Stimulated activated CD4-positive, alpha-beta T cell treated with anti-CD3 and anti-CD28 coated beads, Interleukin-15, amount 100 ng/mL, for 1 hour (primary cell): Measurements from ENCODE around the gene OR3A3.
"Not testable (repeated sequence)": the region's sequence is repeated elsewhere in the genome, so short reads cannot be mapped to it uniquely, and the experiment has no call there.

Experiments used
- DNase-seq, 2 donors: peaks; one replicate each; pipeline ENCODE4 v3.0.0-alpha.2; 2020; ENCODE audit warnings: low read depth in 1 of 2, low spot score in 1 of 2

The OR3A3 gene

DNA sequence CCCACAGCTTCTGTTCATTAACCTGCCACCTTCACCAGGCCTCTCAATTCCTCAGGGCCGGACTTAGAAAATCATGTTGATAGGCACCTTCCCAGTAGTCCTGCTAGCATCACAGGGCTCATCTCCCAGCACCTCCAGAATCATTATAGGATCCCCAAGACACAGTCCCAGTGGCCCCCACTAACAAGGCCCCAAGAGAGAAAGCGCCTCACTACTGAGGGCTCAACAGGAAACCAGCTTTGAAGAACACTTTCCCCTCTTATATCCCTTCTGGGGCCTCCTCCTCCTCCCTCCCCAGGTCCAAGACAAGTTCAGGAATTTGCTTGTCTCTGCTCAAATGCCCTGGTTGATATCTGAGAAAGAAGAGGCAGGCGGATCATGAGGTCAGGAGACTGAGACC is at the start of gene OR3A3:
OR3A3 (plus strand) TSS at position 301 of the 400 bp plus-strand sequence.
- DNase-seq: no peak

DNA sequence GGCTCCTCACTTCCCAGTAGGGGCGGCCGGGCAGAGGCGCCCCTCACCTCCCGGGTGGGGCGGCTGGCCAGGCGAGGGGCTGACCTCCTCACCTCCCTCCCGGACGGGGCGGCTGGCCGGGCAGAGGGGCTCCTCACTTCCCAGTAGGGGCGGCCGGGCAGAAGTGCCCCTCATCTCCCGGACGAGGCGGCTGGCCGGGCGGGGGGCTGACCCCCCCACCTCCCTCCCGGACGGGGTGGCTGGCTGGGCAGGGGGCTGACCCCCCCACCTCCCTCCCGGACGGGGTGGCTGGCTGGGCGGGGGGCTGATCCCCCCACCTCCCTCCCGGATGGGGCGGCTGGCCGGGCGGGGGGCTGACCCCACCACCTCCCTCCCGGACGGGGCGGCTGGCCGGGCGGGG is 40.0 kb upstream of the OR3A3 start:
- DNase-seq: not testable (repeated sequence)

DNA sequence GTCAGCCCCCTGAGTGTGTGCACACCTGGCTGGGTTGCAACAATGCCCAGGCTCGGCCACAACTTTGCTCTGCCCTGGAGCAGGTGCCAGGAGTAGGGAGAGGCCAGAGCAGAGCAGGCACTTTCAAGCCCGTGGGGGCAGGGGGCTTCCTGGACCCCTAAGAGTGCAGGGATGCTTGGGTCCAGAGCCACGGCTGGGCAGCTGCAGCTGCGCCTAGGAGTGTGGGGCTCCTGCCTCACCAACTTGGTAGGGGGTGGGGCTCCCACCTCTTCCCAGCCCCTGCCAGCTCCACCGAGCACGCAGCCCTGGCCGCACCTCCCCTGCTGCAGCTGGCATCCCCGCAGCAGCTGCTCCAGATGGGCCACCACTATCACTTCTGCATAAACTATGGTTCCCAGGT is 32.8 kb upstream of the OR3A3 start:
- no peak for DNase-seq

DNA sequence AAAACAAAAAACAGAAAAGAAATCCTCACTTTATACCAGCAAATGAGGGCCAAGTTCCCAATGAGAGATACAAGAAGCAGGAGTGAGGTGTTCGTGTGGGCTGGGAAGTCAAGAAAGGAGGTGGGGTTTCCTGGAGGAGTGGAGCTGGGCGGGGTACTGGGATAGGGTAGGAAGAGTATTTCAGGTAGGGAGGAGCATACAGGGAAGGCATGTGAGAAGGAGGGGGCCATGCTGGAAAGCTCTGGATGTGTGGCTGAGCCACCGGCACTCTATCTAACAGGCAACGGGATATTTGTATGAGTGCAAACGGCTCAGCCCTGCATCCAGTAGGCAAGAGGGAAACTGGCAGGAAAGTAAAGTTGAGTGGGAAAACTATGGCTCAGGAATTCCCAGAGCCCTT is 29.2 kb upstream of the OR3A3 start:
- DNase-seq: no peak

DNA sequence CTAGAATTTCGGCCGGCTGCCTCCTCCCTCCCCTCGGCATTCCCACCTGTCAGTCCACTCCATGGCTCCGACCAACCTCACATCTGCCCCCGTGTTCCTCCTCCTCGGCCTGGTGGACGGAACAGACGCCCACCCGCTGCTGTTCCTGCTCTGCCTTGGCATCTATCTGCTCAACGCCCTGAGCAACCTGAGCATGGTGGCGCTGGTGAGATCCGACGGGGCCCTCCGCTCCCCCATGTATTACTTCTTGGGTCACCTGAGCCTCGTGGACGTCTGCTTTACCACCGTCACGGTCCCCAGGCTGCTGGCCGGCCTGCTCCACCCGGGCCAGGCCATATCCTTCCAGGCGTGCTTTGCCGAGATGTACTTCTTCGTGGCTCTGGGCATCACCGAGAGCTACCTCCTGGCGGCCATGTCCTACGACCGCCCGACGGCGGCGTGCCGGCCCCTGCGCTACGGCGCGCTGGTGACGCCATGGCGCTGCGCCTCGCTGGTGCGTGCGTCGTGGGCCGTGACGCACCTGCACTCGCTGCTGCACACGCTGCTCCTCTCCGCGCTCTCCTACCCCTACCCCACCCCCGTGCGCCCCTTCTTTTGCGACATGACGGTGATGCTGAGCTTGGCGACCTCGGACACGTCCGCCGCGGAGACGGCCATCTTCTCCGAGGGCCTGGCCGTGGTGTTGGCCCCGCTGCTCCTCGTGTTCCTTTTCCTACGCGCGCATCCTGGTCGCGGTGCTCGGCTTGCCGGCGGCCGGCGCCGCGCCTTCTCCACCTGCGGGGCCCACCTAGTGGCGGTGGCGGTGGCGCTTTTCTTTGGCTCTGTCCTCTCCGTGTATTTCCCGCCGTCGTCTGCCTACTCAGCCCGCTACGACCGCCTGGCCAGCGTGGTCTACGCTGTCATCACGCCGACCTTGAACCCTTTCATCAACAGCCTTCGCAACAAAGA is 25.0 kb upstream of the OR3A3 start, which contains the start of gene OR3A2:
OR3A2 (minus strand) TSS at position 440 of the 948 bp plus-strand sequence.
- DNase-seq: peak in 1 of 2 donors; percentile 13

DNA sequence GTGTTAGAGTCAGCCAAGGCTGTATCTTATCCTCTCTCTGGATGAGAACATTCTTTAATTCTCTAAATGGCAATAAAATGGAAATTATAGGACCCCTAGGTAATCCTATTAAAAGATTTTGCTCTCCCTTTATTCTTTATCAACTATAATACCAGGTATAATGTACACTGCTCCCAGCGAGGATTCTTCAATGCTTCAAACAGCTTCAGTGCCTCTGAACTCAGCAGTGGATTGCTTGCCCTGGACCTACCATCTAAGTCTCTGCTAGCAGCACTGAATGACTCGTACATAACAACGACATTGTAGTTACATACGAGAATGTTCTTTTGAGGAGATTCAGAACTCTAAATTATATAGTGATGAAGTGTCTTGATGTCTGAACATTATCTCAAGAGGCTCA is 21.4 kb upstream of the OR3A3 start:
- no peak for DNase-seq

DNA sequence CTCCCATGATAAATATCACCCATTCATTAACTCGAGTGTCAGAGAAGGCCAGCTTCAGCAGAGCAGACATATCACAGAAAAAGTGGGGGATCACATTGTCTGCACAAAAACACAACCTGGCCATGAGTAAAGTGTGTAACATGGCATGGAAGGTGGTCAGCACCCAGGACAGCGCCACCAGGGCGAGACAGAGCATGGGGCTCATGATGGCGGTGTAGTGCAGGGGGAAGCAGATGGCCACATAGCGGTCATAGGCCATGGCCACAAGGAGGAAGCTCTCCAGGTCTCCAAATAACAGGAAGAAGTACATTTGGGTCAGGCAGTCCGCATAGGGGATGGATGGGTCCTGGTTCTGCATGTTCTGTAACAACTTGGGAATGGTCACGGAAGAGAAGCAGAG is 13.4 kb upstream of the OR3A3 start:
- DNase-seq: not testable (repeated sequence)

DNA sequence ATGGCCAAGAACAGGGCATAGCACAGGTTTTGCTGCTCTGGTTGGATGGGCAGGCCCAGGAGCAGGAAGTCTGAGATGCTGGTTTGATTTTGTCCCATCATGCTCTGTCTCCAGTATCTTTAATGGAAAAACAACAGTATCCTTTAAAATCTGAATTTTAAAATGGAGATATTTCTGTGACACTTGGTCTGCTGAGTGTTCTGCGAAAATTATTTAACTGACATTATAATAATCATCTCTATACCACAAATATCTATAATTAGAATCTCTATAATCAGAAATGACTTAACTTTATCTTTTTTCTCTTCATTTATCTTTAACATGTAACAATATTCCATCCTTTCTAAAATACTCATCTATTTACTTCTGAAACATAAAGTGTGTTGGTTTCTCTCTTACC is 12.9 kb upstream of the OR3A3 start, which contains the start of gene OR1E1:
OR1E1 (minus strand) TSS at position 101 of the 400 bp plus-strand sequence; CDS start at position 101, 0 bp downstream.
- no peak for DNase-seq

DNA sequence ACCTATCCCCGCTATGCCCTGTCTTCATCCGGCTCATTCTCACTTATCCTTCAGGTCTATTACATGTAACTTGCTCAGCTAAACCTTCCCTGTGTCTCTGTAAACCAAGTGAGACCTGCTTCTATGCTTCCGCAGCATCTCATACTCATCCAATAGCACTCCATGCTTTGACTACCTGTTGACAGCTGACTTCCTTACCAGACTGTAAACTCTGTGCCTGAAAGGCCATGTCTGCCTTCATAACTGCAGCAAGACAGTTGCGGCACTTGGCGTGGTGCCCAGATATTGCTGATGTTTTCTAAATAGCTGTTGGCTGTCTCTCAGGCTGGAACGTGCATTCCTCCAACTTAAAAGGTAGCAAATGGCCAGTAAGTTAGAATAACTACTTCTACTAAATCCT is 11.1 kb upstream of the OR3A3 start:
- no peak for DNase-seq

DNA sequence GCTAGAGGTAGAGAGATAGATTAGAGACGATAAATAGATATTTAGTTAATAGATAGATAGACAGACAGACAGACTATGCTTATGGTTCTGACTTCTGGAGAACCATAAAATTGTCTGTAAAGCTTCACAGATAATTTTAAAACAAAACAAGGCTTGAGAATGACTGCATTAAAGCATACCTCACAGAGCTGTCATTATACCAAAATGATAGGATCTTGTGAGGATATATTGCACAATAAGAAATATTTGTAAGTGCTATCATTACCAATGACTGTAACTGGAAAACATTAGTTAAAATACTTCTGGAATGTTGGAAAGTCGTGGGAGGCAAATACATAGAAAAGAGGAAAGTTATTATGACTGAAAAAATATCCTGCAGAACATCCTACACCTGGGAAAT is 9.4 kb upstream of the OR3A3 start:
- no peak for DNase-seq

DNA sequence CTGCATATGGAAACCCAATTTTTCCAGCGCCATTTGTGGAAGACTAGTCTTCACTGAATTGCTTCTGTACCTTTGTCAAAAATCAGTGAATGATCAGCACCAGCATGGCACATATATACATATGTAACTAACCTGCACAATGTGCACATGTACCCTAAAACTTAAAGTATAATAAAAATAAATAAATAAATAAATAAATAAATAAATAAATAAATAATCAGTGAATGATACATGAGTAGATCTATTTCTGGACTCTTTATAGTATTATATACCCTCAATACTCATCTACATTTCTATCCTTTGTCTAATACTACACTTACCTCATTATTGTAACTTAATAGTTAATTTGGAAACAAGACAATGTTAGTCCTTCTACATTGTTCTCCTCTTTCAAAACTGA is 7.3 kb upstream of the OR3A3 start:
- not testable (repeated sequence) for DNase-seq

DNA sequence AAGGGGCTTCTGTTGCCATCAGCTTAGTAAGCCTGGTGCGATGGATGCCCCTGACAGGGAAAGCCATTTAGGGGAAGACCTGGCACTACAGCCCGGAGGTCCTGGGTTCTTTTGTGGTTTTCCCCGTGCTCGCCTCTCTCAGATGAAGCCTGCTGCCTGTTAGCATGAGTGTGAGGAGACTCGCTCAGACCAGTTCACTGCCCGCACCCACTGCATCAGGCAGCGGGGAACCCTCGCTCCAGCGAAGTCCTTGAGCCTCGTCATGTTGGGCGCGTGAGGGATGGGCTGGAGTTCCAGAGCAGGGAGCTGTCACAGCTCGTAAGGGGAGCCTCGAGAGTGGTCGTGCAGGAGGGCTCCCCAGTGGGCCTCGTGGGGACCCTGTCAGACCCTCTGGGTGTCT is 1.0 kb downstream of the OR3A3 start:
- not testable (repeated sequence) for DNase-seq

DNA sequence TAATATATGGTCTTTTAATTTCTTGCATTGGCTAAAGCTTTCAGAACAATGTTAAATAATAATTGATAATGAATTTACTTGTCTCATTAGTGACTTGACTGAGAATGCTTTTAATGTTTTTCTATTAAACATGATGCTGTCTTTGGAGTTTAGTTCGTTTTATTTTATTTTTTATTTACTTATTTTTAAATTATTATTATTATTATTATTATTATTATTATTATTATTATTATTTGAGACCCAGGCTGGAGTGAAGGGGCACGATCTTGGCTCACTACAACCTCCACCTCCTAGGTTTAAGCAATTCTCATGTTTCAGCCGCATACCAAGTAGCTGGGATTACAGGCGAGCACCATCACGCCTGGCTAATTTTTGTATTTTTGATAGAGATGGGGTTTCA is 4.4 kb downstream of the OR3A3 start:
- no peak for DNase-seq

DNA sequence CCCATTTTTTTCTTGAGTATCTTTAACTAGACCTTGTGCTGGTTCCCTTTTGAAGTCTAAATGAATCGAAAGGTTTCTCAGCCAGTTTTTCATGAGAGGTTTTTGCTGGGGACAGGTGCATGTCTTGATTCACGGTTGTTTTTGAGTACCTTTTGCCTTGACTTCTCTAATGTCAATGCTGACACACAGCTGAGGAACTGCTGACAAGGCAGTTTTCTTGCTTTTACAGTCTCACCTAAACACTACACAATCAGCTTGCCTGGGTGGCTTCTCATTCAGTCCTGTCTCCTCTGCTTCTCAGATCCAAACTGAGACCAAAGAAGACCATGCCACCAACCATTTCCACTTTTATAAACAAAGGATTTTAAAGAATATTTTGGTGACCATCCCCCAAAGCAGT is 7.1 kb downstream of the OR3A3 start:
- no peak for DNase-seq

DNA sequence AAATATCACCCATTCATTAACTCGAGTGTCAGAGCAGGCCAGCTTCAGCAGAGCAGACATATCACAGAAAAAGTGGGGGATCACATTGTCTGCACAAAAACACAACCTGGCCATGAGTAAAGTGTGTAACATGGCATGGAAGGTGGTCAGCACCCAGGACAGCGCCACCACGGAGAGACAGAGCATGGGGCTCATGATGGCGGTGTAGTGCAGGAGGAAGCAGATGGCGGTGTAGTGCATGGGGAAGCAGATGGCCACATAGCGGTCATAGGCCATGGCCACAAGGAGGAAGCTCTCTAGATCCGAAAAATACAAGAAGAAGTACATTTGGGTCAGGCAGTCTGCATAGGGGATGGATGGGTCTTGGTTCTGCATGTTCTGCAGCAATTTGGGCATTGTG is 22.0 kb downstream of the OR3A3 start:
- not testable (repeated sequence) for DNase-seq

DNA sequence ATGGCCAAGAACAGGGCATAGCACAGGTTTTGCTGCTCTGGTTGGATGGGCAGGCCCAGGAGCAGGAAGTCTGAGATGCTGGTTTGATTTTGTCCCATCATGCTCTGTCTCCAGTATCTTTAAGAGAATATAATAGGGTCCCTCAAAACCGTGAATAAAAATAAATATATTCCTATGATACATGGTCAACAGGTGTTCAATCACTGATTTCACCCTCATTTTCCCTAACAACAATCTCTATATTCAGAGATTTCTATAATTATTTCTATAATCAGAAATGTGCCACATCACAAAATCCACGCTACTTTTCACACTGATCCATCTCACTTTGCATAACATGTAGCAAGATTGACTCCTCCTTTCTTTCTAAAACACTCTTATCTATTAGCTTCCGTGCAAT is 22.6 kb downstream of the OR3A3 start, which contains the start of gene OR1E2:
OR1E2 (minus strand) TSS at position 101 of the 400 bp plus-strand sequence; CDS start at position 101, 0 bp downstream.
- no peak for DNase-seq

DNA sequence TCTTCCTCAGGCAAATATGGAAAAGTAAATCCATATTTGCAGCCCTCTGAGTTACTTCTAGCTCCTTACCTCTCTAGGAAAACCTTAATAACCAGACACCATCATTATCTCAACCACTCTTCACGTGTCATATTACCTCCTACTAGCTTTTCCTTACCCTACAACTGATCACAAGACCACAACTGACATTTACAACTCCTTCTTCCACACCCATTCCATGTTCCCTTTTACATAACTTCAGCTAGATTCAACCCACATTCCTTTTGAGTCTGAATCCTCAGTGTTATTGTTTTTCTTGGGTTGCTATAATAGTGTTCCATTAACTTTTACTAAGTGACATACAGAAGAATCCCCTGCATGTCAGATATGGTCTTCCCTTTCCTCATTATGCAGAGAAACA is 27.2 kb downstream of the OR3A3 start:
- no peak for DNase-seq

DNA sequence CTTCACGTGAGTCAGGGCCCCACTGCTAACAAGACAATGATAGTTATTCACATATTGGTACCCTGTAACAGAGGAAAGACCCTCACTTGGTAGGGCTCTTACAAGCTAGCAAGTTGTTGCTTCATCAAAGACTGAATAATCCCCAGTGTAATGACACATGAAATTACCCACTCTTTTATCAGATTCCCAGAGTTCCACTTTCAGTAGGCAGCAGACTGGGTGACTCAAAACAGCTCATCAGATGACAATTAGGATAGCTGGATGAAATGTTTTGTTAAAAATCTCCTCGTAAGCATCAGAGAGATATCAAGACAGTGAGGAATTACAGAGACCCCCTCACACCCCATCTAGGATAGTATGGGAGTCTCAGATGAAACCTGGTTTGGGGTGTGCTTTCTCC is 29.3 kb downstream of the OR3A3 start:
- no peak for DNase-seq

DNA sequence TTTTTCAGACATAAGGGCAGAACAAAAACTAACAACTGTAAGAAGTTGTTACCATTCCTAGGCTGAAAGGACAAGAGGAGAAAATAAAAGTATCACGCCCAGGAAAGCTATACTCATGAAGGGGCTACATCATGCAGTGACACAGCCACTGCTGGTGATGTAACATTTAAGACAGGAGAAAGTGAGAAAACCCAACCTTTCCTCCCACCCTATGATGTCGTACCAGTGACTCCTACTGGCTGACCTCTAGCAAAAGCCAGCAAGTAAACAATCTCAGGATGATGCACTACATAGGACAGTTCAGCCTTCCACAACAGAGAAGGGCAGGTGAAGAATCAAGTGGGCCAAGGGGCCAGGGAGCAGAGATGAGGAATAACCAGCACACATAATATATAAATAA is 36.5 kb downstream of the OR3A3 start:
- no peak for DNase-seq

DNA sequence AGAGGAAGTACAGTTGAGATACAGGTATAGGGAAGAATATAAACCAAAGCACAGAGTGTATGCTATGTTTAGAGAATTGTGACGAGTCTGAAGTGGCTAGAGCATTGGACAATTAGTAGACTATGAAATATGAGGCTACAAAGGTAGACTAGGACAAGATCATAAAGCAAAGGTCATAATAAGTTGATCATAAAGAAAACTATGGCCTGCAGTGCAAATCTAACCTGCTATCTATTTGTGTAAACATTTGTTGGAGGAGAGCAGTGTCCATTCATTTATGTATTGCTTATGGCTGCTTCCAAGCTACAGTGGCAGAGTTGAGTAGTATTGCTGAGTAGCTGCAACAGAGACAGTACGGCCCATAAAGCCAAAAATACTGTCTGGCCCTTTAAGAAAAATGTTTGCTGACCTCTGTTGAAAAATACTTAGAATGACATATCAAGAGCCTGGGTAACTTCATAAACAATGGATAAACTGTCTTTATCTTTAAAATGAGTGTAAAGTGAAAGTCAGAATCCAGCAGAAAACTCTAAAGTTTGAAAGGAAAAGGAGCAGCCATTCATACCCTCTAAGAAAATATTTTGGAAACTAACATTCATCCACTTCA is 37.0 kb downstream of the OR3A3 start:
- no peak for DNase-seq

DNA sequence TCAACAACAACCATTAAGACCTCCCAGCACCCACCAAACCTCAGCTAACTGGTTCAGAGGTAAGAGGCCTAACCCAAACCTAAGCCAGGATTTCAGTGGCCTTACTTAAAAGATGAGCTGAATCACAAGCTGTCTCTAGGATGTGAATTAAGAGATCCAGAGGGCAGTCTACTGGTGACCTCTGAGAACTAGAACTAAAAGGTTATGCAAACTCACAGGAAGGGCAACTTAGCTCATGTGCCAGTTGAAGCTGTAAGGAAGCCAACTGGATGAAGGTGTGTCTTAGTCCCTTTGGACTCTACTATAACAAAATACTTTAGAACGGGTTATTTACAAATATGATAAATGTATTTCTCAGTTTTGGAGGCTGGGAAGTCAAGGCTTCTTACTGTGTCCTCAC is 55.2 kb downstream of the OR3A3 start:
- DNase-seq: not testable (repeated sequence)

DNA sequence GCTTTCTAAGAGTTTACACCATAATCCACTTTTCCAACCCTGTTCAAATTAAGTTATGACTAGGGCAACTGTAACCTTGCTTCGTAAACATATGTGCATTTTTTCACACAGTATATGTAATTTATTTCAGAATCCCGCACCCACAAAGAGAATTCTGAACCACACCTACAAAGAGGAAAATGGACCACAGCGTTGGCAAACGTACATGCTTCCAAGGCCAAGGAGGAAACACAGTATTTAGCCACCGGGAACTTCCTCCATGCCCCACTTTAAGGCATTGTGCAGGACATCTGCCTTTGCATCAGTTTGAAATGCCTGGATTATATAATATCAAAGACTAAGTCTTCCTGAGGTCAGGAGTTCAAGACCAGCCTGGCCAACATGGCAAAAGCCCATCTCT is 58.4 kb downstream of the OR3A3 start:
- no peak for DNase-seq
